Ectodermal cell (in vitro differentiated cells): ENCODE measurements around the gene ARMS2.

Source experiments
- H3K27ac ChIP-seq: 2 replicates; pipeline ENCODE4 v1.7.0; 2013; ENCODE audit warnings: mild to moderate bottlenecking, low read depth, low read length; ENCODE audit not compliant: insufficient read depth, poor library complexity, severe bottlenecking
- H3K27me3 ChIP-seq: 2 replicates; pipeline ENCODE4 v1.7.0; 2013; ENCODE audit warnings: mild to moderate bottlenecking, low read length; ENCODE audit not compliant: insufficient read depth, control insufficient read depth, poor library complexity, severe bottlenecking
- H3K36me3 ChIP-seq: one replicate; pipeline ENCODE4 v1.7.0; 2013; ENCODE audit warnings: low read length; ENCODE audit not compliant: control insufficient read depth, insufficient read depth
- H3K4me1 ChIP-seq: one replicate; pipeline ENCODE4 v1.7.0; 2013; ENCODE audit warnings: low read length; ENCODE audit not compliant: control insufficient read depth, insufficient read depth
- H3K4me3 ChIP-seq: 2 replicates; pipeline ENCODE4 v1.7.0; 2013; ENCODE audit warnings: low read depth, low read length, control low read depth; ENCODE audit not compliant: insufficient read depth
- H3K9me3 ChIP-seq: 2 replicates; pipeline ENCODE4 v1.7.0; 2013; ENCODE audit warnings: mild to moderate bottlenecking, low read length, moderate library complexity; ENCODE audit not compliant: control insufficient read depth
- WGBS, 2 experiments: methylation state at CpG; one replicate each; pipeline ENCODE4 v1.1.7; 2013; ENCODE audit warnings: missing lambda C conversion rate in 2 of 2; 5-methylcytosine and 5-hydroxymethylcytosine counted together

ARMS2 gene

GRCh38 chr10:122422266-122422989 is 32.0 kb upstream of the ARMS2 start:
- no peaks in the 10 kb centered on the region for H3K36me3 ChIP-seq
- H3K9me3 ChIP-seq: no peaks in the 10 kb centered on the region
- H3K27me3 ChIP-seq: no peaks in the 10 kb centered on the region
- no peak overlapping the region for H3K4me3 ChIP-seq
- H3K27ac ChIP-seq: no peak overlapping the region
- 93 to 96% methylated on average over 5 of the region's 5 CpGs for WGBS, 2 experiments
- H3K4me1 ChIP-seq: no peaks in the 10 kb centered on the region

GRCh38 chr10:122424059-122424458 is 30.4 kb upstream of the ARMS2 start:
- no peak overlapping the region for H3K27ac ChIP-seq
- WGBS, 2 experiments: 93 to 100% methylated on average over 2 of the region's 2 CpGs
- no peak overlapping the region for H3K4me3 ChIP-seq
- H3K9me3 ChIP-seq: no peaks in the 10 kb centered on the region
- H3K36me3 ChIP-seq: no peaks in the 10 kb centered on the region
- no peaks in the 10 kb centered on the region for H3K4me1 ChIP-seq
- H3K27me3 ChIP-seq: no peaks in the 10 kb centered on the region

DNA sequence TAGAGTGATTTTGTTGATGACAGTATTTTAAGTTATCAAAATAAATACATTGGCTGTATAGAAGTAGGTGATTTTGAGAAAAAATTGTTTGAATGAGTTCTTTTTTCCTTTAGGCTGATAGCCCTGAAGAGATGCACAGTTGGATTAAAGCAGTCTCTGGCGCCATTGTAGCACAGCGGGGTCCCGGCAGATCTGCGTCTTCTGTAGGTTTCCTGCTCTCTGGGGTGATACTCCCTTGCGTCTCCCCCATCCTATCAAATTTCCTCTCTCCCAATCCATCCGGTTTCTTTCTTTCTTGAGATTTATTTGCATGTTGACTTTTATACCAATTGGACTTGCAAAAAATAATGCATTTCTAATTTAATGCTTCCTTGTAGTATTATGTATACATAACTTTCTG is 27.6 kb upstream of the ARMS2 start:
- no peaks in the 10 kb centered on the region for H3K4me1 ChIP-seq
- WGBS, 2 experiments: 85 to 92% methylated on average over 5 to 6 of the region's 6 CpGs
- H3K9me3 ChIP-seq: no peaks in the 10 kb centered on the region
- no peaks in the 10 kb centered on the region for H3K27me3 ChIP-seq
- H3K4me3 ChIP-seq: no peak overlapping the region
- no peaks in the 10 kb centered on the region for H3K36me3 ChIP-seq
- no peak overlapping the region for H3K27ac ChIP-seq

GRCh38 chr10:122427280-122427679 is 27.2 kb upstream of the ARMS2 start:
- no peak overlapping the region for H3K4me3 ChIP-seq
- H3K27me3 ChIP-seq: no peaks in the 10 kb centered on the region
- no peak overlapping the region for H3K27ac ChIP-seq
- WGBS, 2 experiments: 84 to 92% methylated on average over 2 of the region's 2 CpGs
- no peaks in the 10 kb centered on the region for H3K4me1 ChIP-seq
- no peaks in the 10 kb centered on the region for H3K36me3 ChIP-seq
- no peaks in the 10 kb centered on the region for H3K9me3 ChIP-seq

DNA sequence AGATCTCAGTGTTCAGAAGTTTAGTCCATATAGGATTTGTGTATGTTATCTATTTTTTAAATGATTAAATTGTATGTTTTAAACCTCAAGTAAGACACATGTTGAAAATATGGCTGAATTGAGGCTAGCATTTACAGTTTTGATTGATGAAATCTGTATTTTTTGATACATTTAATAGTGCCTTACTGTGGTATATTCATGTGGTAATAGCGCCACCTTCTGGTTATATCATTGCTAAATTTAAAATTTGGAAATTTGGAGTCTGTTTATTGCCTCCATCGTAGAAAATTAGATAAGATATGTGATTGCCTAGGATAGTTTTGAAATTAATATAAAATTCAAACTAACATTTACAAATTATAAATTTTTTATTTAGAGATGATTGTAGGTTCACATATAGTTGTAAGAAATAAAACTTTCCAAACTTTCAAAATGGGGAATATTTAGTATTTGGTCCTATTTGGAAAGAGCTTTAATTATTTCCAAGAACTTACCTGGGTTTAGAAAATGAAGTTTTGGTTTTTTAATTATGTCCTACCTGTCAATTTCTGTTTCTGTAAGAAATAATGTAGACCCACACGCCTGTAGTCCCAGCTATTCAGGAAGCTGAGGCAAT is 19.1 kb upstream of the ARMS2 start:
- WGBS, 2 experiments: 46 to 82% methylated on average over 1 to 2 of the region's 3 CpGs
- no peaks in the 10 kb centered on the region for H3K4me1 ChIP-seq
- H3K36me3 ChIP-seq: no peaks in the 10 kb centered on the region
- H3K27ac ChIP-seq: no peak overlapping the region
- H3K4me3 ChIP-seq: no peak overlapping the region
- H3K27me3 ChIP-seq: no peaks in the 10 kb centered on the region
- no peaks in the 10 kb centered on the region for H3K9me3 ChIP-seq

- no peaks in the 10 kb centered on the region for H3K4me1 ChIP-seq
- H3K27ac ChIP-seq: no peak overlapping the region
- no peaks in the 10 kb centered on the region for H3K9me3 ChIP-seq
- WGBS, 2 experiments: 75 to 83% methylated on average over 7 of the region's 7 CpGs
- no peaks in the 10 kb centered on the region for H3K27me3 ChIP-seq
- no peaks in the 10 kb centered on the region for H3K36me3 ChIP-seq
- no peak overlapping the region for H3K4me3 ChIP-seq
These were observed 12.5 kb upstream of the ARMS2 start for GRCh38 chr10:122441961-122442360.

GRCh38 chr10:122445469-122445868 is 9.0 kb upstream of the ARMS2 start:
- Histone ChIP-seq H3K4me1 (no peaks in the 10 kb centered on the region), H3K27me3 (no peaks in the 10 kb centered on the region), H3K36me3 (no peaks in the 10 kb centered on the region), H3K27ac (no peak overlapping the region), H3K4me3 (no peak overlapping the region), H3K9me3 (no peaks in the 10 kb centered on the region)
- WGBS, 2 experiments: 100% methylated on average over 1 of the region's 1 CpG

GRCh38 chr10:122445904-122446303 is 8.5 kb upstream of the ARMS2 start:
- Histone ChIP-seq H3K9me3 (no peaks in the 10 kb centered on the region), H3K4me3 (no peak overlapping the region), H3K36me3 (no peaks in the 10 kb centered on the region), H3K27me3 (no peaks in the 10 kb centered on the region), H3K4me1 (no peaks in the 10 kb centered on the region), H3K27ac (no peak overlapping the region)

DNA sequence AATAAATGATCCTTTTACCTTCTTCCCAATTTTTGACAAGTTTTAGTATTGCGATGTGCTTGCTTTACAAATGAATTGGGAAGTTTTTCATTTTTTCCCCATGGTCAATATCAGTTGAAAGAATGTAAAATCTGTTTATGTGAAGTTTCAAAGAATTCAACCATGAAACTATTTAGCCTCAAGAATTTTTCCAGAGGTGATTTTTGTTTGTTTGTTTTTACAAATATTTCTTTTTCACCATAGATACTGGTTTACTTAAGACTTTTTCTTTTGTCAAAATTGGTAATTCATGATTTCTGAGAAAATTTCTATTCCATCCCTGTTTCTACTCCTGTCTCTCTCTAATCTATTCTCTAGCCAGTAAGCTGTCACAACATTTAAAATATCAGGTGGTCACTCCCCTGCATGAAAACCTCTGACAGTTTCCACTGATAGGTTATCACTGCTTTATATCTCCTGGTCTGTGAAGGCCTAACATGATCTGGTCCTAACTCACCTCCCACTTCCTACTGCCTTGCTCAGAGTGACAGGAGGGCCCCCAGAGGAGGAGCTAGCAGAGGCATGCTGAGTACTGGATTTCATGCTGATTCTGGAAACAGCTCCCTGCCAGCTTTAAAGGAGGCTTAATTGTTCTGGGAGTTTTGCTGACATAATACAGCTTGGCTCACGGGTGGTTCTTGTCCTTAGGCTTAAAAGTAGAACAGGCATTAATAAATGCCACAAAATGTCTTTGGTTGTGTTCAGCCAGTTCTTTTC is 7.6 kb upstream of the ARMS2 start:
- Histone ChIP-seq H3K9me3 (no peaks in the 10 kb centered on the region), H3K27ac (no peak overlapping the region), H3K27me3 (no peaks in the 10 kb centered on the region), H3K36me3 (no peaks in the 10 kb centered on the region), H3K4me1 (no peaks in the 10 kb centered on the region), H3K4me3 (no peak overlapping the region)
- 8 to 58% methylated on average over 1 to 2 of the region's 2 CpGs for WGBS, 2 experiments

GRCh38 chr10:122448600-122448999 is 5.9 kb upstream of the ARMS2 start:
- H3K4me1 ChIP-seq: no peaks in the 10 kb centered on the region
- H3K27me3 ChIP-seq: no peaks in the 10 kb centered on the region
- no peaks in the 10 kb centered on the region for H3K36me3 ChIP-seq
- H3K4me3 ChIP-seq: no peak overlapping the region
- WGBS, 2 experiments: 92 to 94% methylated on average over 3 of the region's 3 CpGs
- no peaks in the 10 kb centered on the region for H3K9me3 ChIP-seq
- H3K27ac ChIP-seq: no peak overlapping the region
